ENCODE data around the gene KRT72.

DNA sequence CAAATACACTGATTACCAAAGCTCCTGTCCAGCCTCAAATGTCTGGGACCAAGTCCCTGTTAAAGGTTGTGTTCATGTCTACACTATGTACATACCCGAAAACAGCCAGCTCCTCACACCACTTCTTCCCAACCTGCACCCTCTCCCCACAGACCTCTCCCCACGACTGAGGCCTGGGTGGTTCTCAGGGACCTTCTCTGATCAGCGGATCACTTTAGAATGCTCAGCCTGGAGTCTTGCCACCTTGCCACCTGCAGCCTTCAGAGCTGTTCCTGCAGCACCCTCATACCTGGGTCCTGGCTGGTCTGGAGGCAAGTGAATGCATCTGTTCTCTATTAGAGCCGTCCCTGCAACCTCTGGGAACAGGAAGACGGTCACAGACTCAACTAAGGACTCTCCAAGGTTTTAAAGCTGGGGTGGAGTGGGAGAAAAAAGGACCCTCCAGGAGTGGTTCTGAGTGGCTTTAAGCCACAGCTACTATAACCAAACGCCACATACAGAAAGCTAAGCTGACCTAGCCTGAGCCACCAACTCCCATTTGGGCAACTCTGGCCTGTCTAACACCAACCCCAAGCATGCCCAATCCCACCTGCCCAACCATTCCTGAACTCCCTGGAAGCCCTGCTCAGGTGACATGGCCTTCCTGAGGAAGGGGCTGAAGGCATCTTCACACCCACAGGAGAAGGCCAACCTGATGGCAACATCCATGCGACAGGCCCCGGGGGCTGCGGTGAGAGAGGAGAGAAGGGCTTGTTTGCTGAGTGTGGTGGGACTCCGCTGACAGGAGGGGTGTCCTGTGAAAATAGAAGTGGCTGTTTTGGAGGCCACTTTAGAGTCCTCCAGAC, 42.2 kb upstream of the KRT72 start:
- TF ChIP-seq, protein P1, sequence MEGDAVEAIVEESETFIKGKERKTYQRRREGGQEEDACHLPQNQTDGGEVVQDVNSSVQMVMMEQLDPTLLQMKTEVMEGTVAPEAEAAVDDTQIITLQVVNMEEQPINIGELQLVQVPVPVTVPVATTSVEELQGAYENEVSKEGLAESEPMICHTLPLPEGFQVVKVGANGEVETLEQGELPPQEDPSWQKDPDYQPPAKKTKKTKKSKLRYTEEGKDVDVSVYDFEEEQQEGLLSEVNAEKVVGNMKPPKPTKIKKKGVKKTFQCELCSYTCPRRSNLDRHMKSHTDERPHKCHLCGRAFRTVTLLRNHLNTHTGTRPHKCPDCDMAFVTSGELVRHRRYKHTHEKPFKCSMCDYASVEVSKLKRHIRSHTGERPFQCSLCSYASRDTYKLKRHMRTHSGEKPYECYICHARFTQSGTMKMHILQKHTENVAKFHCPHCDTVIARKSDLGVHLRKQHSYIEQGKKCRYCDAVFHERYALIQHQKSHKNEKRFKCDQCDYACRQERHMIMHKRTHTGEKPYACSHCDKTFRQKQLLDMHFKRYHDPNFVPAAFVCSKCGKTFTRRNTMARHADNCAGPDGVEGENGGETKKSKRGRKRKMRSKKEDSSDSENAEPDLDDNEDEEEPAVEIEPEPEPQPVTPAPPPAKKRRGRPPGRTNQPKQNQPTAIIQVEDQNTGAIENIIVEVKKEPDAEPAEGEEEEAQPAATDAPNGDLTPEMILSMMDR (conservative IDR thresholded peaks at IDR 0.05), result no peak
- TF ChIP-seq ZFX (IDR thresholded peaks at IDR 0.05), result no peak
